NCI-H2196 (cell line): Measurements from ENCODE around the gene DECR2.
"Not testable (repeated sequence)": the region's sequence is repeated elsewhere in the genome, so short reads cannot be mapped to it uniquely, and the experiment has no call there.

Experiments
- DNase-seq: peaks from one replicate; lab custom pipeline; 2025; ENCODE audit not compliant: unreplicated experiment; lab: John Stamatoyannopoulos, UW

DECR2 gene, protein sequence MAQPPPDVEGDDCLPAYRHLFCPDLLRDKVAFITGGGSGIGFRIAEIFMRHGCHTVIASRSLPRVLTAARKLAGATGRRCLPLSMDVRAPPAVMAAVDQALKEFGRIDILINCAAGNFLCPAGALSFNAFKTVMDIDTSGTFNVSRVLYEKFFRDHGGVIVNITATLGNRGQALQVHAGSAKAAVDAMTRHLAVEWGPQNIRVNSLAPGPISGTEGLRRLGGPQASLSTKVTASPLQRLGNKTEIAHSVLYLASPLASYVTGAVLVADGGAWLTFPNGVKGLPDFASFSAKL

DNA sequence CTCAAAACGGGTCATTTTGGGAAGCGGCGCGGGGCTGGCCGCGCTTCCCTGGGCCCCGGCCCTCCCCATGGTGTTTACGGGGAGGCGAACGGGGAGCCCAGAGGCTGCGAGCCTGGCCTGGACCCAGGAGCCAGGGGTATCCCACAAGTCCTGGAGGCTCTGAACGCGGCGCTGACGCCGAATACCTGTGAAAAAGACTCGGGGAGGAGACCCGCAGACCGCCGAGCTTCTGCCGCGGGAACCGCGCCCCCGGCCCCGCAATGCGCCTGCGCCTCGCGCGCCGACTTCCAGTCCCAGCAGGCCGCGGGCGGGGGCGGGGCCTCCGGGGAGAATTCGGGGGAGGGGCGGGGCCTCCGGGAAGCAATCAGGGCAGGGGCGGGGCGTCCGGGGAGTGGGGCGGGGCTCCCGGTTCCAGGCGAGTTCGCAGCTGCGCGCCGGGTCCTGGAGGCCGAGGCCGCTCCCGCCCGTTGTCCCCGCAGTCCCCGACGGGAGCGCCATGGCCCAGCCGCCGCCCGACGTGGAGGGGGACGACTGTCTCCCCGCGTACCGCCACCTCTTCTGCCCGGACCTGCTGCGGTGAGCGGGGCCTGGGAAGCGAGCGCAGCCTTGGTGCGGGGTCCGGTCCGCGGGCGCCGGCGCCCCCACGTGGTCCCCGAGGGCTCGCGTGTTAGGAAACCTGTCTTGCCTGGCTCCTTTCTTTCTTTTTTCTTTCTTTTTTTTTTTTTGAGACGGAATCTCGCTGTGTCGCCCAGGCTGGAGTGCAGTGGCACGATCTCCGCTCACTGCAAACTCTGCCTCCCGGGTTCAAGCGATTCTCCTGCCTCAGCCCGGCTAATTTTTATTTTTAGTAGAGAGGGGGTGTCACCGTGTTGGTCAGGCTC lies at the start of gene DECR2:
Gene DECR2 (plus strand): TSS at position 418 of the 881 bp plus-strand sequence. CDS start 79 bp downstream, at position 497.
- DNase-seq: peak; percentile 92

DNA sequence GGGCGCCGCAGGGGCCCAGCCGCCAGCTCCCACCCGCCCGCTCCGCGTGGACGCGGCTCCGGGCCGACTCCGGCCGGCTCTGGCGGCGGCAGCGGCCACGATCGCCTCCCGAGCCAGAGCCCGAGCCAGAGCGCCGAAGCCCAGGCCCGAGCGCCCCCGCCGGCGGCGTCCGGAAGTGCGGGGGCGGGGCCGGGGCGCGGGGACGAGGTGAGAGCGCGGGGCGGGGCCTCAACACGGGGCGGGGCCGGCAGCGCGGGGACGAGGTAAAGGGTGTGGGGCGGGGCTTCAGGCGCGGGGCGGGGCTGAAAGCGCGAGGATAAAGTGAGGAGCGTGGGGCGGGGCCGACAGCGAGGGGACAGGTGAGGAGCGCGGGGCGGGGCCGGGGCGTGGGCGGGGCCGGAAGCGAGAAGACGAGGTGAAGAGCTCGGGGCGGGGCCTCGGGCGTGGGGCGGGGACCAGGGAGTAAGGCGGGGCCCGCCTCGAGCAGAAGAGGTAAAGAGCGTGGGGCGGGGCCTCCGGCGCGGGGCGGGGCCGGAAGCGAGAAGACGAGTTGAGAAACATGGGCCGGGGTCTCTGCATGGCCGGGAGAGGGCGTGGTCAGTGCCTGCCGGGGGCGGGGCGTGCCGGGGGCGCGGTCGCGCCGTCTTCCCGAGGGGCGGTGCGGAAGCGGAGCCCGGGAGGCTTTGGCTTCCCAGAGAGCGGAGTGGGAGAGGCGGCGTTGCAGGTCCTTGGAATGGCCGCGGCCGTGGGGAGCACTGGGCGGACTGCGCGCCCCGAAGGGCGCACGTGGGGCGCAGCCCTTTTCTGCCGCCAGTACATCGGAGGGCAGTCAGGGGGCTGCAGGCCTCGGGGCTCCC lies 48.9 kb upstream of the DECR2 start, which contains the start of gene AXIN1:
Gene AXIN1 (minus strand): TSS at position 177 of the 857 bp plus-strand sequence. CDS start 5,698 bp downstream, outside the sequence.
- peak; percentile 98 for DNase-seq

DNA sequence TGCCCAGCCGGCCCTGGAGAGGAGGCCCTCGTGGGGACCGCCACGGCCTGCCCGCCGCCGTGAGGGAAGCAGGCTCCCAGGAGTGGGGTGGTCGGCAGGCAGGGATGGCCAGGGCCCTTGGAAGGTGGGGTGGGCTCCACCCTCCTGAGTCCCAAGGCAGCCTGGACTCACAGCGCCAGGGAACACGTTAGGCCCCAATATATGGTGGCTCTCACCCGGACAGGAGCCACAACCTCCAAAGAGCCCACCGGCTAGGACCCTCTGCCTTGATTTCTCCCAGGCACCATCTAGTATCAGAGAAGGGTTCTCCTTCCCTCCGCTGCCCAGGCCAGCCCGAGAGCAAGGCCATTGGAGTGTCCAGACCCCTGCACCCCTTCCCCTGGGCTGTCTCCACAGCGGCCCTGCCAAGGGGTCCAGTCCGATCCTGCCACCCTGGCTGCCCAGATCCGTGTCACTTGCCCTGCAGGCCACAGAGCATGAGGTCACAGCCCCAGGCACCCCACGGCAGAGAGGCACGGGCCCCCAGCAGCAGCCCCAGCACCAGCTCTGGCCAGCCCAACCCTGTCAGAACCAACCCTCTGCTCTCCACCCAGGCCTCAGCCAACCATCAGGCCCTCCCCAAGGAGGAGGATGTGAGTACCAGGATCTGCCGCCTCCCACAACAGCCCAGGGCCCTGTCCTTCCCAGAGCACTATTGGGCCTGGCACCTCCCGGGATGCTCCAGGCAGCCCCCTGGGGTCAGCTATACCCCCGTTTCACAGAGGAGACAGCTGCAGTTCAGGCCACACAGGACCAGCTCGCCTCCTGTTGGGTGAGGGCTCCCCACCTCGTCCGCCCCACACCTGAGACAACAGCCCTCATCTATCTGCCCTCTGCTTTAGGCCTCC lies 48.0 kb upstream of the DECR2 start:
- DNase-seq: no peak

DNA sequence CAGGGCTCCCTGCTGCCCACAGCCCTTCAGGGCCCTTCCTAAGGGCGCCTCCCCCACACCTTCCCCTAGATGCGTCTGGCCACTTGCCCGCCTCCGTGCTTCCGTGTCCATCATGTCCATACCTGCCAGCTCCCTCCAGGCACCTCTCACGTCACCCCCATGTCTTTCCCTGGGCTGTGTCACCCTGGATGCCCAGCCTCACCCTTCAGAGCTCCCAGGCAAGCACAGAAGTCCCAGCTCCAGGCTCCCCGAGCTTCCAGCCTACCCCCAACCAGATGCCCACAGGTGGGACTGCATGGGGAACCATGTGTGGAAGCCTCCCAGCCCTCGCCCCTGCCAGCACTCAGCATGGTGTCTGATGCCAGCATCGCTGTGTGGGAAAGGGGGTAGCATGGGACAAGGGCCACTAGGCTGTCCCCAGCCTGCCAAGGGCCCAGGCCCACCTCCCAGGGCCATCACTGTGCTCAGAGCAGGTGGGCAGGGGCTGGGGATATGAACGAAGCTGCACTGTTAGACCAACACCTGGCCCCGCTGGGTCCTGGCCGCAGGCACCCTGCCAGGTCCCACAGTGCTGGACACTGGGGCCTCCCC lies 47.3 kb upstream of the DECR2 start:
- no peak for DNase-seq

DNA sequence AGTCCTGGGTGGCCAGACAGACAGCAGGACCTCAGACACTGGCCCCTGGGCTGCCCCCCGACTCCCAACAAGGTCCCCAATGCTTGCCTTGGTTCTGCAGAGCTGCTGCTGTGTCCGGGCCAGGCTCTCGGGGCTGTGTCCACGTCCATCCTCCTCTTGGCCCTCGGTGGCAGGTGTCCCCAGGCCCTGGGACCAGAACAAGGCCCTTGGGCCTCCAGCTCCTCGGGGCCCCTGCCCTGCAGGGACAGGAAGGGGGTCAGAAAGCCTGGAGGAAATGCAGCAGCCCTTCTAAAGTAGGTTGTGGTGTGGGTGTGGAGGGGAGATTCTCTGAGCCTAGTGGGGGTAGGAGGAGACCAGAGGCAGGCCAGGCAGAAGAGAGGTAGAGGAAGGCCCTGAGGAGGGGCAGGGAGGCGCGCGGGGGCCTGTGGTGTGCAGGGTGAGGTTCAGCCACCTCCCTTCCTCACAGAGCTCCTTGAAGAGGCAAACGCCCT lies 46.7 kb upstream of the DECR2 start:
- no peak for DNase-seq

DNA sequence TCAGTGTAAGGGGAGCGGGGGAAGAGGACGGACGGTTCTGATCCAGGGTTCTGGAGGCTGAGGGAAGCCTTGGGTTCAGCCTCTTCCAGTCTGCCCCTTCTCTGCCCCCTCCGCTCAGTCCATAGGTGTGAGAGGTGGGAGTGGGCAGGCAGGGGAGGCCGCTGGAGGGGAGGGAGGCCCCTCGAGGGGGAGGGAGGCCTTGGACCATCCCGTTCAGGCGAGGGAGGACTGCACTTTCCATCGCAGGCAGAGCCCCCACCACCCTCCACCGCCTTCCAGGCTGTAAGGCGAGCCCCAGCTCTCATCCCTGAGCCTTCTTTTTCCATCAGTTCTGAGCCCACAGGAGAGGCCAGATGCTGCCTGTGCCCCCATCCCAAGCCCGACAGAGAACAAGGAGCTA lies 44.9 kb upstream of the DECR2 start:
- DNase-seq: no peak

DNA sequence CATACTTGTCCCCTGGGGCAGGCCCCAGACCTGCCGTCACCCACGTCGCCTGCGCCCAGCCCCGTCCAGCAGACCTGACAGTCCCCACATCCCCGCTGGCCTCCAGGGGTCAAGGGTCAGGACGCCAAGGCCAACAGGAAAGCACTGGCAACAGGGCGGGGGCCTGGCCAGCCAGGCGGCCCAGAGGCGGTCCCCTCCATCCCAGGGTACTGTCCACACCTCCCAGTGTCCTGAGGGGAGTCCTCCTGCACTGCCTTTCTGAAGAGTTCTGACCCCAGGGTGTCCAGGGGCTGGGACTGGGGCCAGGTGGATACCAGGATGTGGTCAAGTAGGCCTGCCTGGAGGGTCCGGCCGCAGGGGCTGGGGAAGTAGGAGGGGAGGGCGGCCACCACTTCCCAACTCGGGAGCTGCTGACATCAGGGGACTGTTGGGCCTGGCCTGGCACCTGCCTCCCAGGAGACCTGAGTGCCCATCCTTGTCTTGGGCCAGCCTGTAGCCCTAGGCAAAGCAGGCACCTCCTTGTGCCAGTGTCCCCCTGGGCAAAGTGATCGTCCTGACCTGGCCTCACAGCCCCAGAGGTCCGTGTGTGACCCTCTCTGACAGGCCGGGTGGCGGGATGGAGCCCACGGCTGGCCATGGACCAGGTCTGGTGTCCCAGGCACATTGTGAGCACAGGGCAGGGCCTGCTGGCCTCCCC lies 42.5 kb upstream of the DECR2 start:
- no peak for DNase-seq

DNA sequence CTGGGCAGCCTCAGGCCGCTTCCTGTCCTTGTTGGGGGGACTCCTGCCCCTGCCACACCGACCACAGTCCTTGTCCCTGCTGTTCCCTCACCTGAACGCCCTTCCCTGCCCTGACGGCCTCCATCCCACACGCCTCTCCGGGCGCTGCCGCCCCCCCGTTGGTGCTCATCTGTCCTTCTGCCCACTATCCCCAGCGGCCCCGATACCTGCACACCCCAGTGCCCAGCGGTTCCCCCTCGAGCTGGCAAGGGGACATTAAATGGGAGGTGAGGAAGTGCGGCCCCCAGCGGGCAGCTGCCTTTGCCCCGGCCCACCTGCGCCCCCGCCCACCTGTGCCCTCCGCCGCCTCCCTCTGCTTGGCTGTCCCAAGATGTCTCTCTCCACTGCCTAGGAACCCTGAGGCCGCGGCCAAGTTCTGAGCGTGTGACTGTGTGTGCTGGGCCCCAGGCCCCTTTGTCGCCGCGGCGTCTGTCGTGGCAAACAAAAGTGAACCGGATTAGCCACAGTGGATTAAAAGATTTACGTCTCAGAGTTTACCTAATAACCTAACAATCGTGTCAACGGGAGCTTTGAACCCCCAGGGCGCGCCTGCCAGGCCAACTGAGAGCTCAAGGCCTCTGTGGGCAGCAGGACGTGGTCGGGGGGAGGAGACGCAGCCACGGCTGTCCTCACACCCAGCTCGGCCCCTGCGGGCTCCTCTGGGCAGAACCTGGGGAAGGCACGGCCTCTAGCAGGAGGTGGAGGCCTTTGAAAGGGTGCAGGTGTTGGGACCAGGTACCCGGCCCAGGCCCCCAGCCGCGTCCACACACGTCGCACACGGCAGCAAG lies 41.6 kb upstream of the DECR2 start:
- no peak for DNase-seq

DNA sequence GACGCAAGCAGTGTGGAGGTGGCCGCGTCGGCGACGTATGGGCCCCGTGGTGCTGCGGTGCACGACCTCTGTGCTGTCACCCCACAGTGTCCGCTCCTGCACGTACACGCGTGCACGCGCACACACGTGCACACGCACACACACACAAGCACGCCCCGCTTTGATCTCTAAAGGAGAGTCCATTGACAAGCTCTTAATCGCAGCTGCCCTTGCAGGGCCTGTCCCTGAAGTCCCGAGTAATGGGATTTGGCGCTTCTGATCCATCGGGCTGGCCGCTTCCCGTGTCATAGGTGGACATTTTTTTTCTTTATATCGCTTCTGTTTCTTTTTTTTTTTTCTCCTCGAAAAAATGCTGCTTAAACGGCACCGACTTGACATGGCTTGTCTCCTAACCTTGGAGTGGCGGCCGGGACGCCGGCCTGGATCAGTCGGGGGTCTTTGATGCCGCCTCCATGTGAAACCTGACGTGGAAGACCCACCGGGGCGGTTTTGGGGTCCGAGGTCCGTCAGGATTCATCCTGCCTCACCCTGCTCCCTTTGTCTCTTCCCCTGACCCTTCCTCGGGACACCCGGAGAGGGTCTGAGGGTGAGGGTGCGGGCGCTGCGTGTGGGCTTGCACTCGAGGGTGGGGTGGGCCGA lies 40.9 kb upstream of the DECR2 start:
- no peak for DNase-seq

DNA sequence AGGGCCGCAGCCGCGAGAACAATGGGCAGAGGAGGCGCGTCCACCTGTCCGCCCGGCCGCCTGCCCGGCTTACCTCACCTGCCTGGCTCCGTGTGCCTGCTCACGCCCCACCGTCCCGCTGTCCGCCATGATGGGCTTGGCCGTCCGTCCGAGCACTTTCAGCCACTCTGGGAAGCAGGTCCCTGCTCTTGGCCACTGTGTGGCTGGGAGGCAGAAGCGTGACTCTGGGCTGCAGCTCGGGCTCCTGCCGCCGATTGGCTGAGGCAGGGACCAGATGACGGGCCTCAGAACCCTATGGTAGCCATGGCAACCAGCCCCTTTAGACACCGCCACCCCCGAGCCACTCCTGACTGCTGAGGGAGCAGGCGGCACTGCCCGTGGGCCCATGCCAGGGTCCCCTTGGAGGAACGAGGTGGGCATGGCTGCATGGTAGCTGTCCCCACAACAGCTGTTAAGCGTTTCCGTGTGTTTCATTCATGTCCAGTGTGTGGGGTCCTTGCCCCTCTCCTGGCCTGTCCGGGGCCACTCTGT lies 40.3 kb upstream of the DECR2 start:
- no peak for DNase-seq

DNA sequence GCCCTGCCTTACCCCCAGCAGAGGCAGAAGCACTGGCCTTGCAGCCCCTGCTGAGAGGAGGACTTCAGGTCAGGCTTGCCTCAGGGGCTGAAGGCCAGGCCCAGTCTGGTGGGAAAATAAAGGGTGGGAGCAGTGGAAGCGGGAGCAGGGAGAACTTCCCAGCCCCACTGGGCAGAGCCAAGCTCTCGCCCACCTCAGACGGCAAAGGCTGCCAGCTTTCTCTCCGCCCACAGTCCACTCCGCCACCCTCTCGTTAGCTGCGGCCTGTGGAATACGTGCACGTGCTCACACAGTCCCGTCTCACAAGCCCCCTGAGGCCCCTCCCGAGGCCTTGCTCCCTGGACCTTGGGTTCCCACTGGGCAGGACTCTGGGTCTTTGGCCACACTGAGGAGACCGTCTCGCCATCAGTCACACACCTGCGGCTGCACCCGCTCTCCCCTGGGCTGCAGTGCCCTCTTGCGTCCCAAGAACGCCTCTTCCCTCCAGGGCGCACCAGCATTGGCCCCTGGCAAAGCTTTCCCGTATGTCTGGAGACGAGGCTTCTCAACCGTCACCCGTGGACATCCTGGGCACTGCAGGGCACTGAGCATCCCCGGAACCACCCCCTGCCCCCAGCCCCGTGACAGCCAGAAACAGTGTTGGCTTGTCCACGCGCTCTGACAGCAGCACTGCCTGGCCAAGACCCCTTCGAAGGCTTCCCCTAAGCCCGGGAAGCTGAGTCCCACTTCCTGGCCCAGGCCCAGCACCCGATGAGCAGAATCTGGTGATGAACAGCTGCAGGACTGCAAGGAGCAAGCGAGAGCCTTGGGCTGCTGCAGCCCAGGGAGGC lies 39.6 kb upstream of the DECR2 start:
- peak; percentile 85 for DNase-seq

DNA sequence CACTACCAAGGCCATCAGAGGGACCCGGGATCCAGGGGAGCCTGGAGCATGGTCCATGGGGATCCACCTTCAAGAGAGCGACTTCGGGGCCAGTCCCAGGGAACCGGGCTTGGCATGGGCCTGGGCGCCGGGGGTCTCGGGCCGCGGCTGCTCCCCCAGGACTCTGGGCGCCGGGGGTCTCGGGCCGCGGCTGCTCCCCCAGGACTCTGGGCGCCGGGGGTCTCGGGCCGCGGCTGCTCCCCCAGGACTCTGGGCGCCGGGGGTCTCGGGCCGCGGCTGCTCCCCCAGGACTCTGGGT lies 39.0 kb upstream of the DECR2 start:
- not testable (repeated sequence) for DNase-seq

DNA sequence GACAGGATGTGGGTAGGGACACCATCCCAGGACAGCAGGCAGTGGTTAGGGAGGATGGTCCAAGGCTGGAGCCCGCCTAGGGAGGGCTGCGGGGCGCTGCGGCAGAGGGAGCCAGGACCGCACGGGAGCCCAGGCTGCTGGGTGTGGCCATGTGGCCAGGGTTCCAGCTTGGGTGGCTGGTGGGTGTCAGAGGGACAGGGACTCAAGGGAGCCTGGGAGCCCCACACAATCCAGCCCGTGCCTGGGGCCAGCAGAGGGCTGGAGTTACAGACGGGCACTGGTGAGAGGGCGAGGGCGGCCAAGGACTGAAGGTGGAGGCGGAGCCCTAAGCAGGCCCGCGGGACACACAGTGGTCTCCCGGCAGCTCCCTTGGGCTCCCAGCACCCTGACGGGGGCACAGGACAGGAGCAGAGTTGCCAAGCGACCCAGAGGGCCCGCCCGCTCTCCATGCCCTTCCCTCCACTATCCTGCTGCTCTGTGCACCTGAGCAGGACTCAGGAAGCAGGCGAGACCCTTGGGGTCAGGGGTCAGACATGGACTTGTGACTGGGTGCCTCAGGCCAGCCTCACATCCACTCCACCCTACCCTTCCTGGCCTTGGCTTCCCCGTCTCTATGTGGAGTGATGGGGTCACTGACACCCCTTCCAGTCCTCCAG lies 38.4 kb upstream of the DECR2 start:
- no peak for DNase-seq

DNA sequence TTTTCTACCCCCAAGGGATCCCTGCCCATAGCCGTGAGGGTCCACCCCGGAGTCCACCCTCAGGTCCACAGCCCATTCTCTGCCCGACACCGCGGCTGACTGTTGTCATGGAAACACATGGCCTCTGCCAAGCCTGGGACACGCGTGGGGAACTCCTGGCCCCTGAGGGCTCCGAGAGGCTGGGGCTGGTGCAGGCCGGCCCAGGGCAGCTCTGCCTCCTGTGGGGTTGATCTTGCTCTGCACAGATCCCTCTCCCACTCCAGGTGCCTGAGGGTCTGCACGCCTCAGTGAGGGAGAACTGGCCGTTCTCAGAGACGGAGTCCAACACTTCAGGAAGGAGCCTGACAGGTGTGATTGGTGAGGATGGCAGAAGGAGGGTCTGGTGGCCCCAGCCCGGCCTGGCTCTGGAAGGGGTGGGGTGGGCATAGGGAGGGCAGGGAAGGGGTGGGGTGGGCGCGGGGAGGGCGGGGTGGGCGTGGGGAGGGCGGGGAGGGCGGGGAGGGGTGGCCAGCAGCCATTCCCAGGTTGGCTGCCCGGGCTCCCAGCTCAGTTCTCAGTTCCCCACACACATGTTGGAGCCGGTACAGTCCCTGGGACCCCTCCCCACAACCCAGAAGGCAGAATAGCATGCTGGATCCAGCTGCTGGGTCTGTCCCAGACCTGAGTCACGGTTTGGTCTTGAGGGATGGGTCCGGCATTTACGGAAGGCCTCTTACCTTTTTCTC lies 37.8 kb upstream of the DECR2 start:
- no peak for DNase-seq

DNA sequence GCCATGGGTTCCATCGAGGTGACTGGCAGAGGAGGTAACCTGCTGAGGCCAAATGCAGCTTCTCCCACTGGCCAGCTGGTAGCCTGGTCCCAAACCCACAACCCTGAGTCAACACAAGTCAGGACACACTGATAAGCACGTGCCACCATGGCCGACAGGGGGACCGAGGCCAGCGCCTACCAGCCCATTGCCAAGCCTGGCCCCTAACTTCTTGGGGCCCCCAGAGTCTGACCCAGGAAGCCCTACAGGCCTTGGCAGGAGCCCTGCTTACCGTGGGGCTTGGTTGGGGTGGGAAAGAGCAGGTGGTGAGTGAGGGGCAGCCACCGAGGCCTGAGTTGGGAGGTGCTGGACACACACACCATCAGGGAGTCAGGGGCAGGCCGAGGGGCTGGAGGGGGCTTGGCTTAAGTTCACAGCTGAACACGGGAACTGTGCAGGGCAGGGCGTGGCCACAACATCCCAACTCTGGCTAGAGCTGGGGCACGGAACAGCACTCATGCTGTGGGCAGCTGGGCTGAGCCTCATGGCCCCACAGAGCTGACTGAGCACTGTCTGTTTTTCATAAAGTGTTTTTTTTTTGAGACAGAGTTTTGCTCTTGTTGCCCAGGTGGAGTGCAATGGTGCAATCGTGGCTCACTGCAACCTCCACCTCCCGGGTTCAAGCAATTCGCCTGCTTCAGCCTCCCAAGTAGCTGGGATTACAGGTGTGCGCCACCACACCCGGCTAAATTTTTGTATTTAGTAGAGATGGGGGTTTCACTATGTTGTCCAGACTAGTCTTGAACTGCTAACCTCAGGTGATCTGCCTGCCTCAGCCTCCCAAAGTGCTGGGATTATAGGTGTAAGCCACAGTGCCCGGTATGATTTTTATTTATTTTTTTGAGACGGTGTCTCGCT lies 36.8 kb upstream of the DECR2 start:
- DNase-seq: no peak
